ENCODE results near the gene MBD1.

GRCh38 chr18:50299626-50300388 is 18.5 kb upstream of the MBD1 start:
- TF ChIP-seq CTCF (IDR thresholded peaks at IDR 0.05; ENCODE audit: low read depth, low read length, missing input control) (no peak), RAD21 (IDR thresholded peaks at IDR 0.05) (no peak)

Measured in liver (tissue), 3 donors.